ENCODE results near the gene ADAMTSL1. TPM values are rescaled to one million over a fixed set of nuclear protein-coding genes. Genes with fewer than 3 reads are reported as not detected.

ADAMTSL1 gene
- total and polyA plus RNA-seq, 2 donors (not counting 3 experiments of a cell fraction or from before 2014, with no cell fraction given) = 15.0 to 18.4 TPM

DNA sequence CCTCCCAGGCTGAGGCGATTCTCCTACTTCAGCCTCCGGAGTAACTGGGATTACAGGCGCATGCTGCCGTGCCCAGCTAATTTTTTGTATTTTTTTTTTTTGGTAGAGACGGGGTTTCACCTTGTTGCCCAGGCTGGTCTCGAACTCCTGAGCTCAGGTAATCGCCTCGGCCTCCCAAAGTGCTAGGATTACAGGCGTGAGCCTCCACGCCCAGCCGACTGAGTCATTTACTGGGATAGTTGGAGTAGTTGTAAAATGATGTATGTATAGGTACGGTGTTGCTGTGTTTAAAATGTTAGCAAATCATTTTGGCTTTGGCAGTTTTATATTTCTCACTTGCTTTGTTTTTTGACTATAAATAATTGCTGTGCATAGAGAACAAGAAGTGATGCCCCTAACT, 209.4 kb downstream of the ADAMTSL1 start:
- no peaks in the 10 kb centered on the region for H3K9me3 ChIP-seq (replicated peaks; ENCODE audit: control insufficient read depth, insufficient read depth, low read length)
- no peaks in the 10 kb centered on the region for H3K79me2 ChIP-seq (ENCODE audit: control insufficient read depth, insufficient read depth, low read length)
- no peak for FAIRE-seq
- ChIA-PET CTCF (interaction anchor here (0.9 to 1.9 kb wide), 3 partner anchors 50 to 491 kb away, joined by 3 to 7 read pairs (median 3); no protein-coding TSS in a partner anchor), POLR2A (no interaction called here)
- H3K4me3 ChIP-seq (replicated peaks in 1 of 3; ENCODE audit: insufficient read depth in 1 of 3, low read depth in 1 of 3, low read length in 3 of 3) = no peak overlapping the region
- H3K4me1 ChIP-seq (ENCODE audit: control insufficient read depth, extremely low read depth, insufficient read depth, low read length) = no peaks in the 10 kb centered on the region
- TF ChIP-seq POLR2A (IDR thresholded peaks at IDR 0.05; ENCODE audit: low read depth, low read length) = no peak
- TF ChIP-seq JUN (IDR thresholded peaks at IDR 0.05; ENCODE audit: borderline replicate concordance, insufficient read depth, insufficient read length, low read depth) = no peak
- no peak for TF ChIP-seq POLR2AphosphoS5 (IDR thresholded peaks at IDR 0.05; ENCODE audit: insufficient read depth, low read depth, low read length)
- no peak for TF ChIP-seq FOS (IDR thresholded peaks at IDR 0.05; ENCODE audit: borderline replicate concordance, insufficient read depth, low read length)
- TF ChIP-seq EZH2 (IDR thresholded peaks at IDR 0.05; ENCODE audit: borderline replicate concordance, low read depth, low read length, severe bottlenecking) = no peak
- TF ChIP-seq, protein P1, sequence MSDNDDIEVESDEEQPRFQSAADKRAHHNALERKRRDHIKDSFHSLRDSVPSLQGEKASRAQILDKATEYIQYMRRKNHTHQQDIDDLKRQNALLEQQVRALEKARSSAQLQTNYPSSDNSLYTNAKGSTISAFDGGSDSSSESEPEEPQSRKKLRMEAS (IDR thresholded peaks at IDR 0.05; ENCODE audit: insufficient read depth, insufficient read length) = no peak
- TF ChIP-seq, protein P2, sequence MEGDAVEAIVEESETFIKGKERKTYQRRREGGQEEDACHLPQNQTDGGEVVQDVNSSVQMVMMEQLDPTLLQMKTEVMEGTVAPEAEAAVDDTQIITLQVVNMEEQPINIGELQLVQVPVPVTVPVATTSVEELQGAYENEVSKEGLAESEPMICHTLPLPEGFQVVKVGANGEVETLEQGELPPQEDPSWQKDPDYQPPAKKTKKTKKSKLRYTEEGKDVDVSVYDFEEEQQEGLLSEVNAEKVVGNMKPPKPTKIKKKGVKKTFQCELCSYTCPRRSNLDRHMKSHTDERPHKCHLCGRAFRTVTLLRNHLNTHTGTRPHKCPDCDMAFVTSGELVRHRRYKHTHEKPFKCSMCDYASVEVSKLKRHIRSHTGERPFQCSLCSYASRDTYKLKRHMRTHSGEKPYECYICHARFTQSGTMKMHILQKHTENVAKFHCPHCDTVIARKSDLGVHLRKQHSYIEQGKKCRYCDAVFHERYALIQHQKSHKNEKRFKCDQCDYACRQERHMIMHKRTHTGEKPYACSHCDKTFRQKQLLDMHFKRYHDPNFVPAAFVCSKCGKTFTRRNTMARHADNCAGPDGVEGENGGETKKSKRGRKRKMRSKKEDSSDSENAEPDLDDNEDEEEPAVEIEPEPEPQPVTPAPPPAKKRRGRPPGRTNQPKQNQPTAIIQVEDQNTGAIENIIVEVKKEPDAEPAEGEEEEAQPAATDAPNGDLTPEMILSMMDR (IDR thresholded peaks at IDR 0.05; ENCODE audit: extremely low read depth in 1 of 2, insufficient read depth in 1 of 2, low read depth in 1 of 2, low read length in 2 of 2) = no peak
- TF ChIP-seq GATA2 (IDR thresholded peaks at IDR 0.05; ENCODE audit: insufficient read depth, insufficient read length, low read depth, low read length) = no peak
- no peak for TF ChIP-seq MYC (IDR thresholded peaks at IDR 0.05; ENCODE audit: low read depth, low read length)
- H4K20me1 ChIP-seq (replicated peaks; ENCODE audit: control insufficient read depth, extremely low read depth, insufficient read depth, low read length) = no peaks in the 10 kb centered on the region
- H3K4me2 ChIP-seq (ENCODE audit: insufficient read depth, low read length) = no peak overlapping the region
- dilution Hi-C loops (cut with MboI; ENCODE audit: extremely low pct_ligation_motif_present, low sequenced_read_pairs) (no loop called here), intact Hi-C loops (cut with micrococcal nuclease) (no loop called here)
- H3K36me3 ChIP-seq (ENCODE audit: control insufficient read depth in 2 of 2, extremely low read depth in 1 of 2, insufficient read depth in 2 of 2, low read length in 2 of 2) = no peaks in the 10 kb centered on the region
- H2AFZ ChIP-seq (ENCODE audit: low read depth, low read length) = no peak overlapping the region
- no peaks in the 10 kb centered on the region for H3K27me3 ChIP-seq (ENCODE audit: control insufficient read depth in 2 of 2, insufficient read depth in 2 of 2, low read length in 2 of 2)
- peaks cover 4% of the 10 kb centered on the region for H3K9me1 ChIP-seq (replicated peaks; ENCODE audit: control insufficient read depth, extremely low read depth, insufficient read depth, low read length)
- BruUV-seq (replicated peaks) = no TSS peak
- no peak for DNase-seq (ENCODE audit: low read depth, low spot score)
- no peak overlapping the region for H3K9ac ChIP-seq (replicated peaks; ENCODE audit: extremely low read depth, insufficient read depth, low read length)
- no peak overlapping the region for H3K27ac ChIP-seq (ENCODE audit: insufficient read depth, low read depth, low read length)
